DMS114 treated with DMSO at 0.1 percent for 48 hours (cell line): ENCODE data around the gene PDCD10.

Experiments
- DNase-seq: peaks from one replicate; lab custom pipeline; 2025; ENCODE audit not compliant: unreplicated experiment; lab: John Stamatoyannopoulos, UW

PDCD10 gene

GRCh38 chr3:167735233-167736138 lies 794 bp upstream of the PDCD10 start, which contains the start of gene SERPINI1:
Gene SERPINI1 (plus strand): TSS chr3:167735721. CDS start chr3:167789129, 53,408 bp downstream.
- peak; percentile 87 for DNase-seq

GRCh38 chr3:167733961-167734497 lies 663 bp downstream of the PDCD10 start:
- no peak for DNase-seq

- no peak for DNase-seq
Measured at GRCh38 chr3:167732313-167733065, 2.2 kb downstream of the PDCD10 start.

GRCh38 chr3:167731393-167731792 lies 3.3 kb downstream of the PDCD10 start:
- DNase-seq, result no peak

GRCh38 chr3:167729591-167729990 lies 5.1 kb downstream of the PDCD10 start:
- no peak for DNase-seq

GRCh38 chr3:167728632-167729323 lies 5.9 kb downstream of the PDCD10 start:
- no peak for DNase-seq

GRCh38 chr3:167728176-167728575 lies 6.5 kb downstream of the PDCD10 start:
- DNase-seq, result no peak

- DNase-seq, result no peak
Measured at GRCh38 chr3:167723872-167724271, 10.8 kb downstream of the PDCD10 start.

- DNase-seq, result no peak
Measured at GRCh38 chr3:167723025-167723512, 11.6 kb downstream of the PDCD10 start.

GRCh38 chr3:167718582-167718981 lies 16.1 kb downstream of the PDCD10 start:
- no peak for DNase-seq

- DNase-seq, result no peak
Measured at GRCh38 chr3:167716920-167717319, 17.8 kb downstream of the PDCD10 start.

- no peak for DNase-seq
Measured at GRCh38 chr3:167714871-167715270, 19.8 kb downstream of the PDCD10 start.

- DNase-seq, result no peak
Measured at GRCh38 chr3:167712445-167712844, 22.2 kb downstream of the PDCD10 start.

GRCh38 chr3:167711439-167711838 lies 23.3 kb downstream of the PDCD10 start:
- no peak for DNase-seq

- DNase-seq, result no peak
Measured at GRCh38 chr3:167710552-167710951, 24.1 kb downstream of the PDCD10 start.

GRCh38 chr3:167709690-167710089 lies 25.0 kb downstream of the PDCD10 start:
- DNase-seq, result no peak

- no peak for DNase-seq
Measured at GRCh38 chr3:167705840-167706239, 28.9 kb downstream of the PDCD10 start.

- DNase-seq, result no peak
Measured at GRCh38 chr3:167700926-167701325, 33.8 kb downstream of the PDCD10 start.

GRCh38 chr3:167700046-167700445 lies 34.6 kb downstream of the PDCD10 start:
- no peak for DNase-seq

GRCh38 chr3:167694121-167694520 lies 40.6 kb downstream of the PDCD10 start:
- DNase-seq, result no peak

GRCh38 chr3:167691366-167691765 lies 43.3 kb downstream of the PDCD10 start:
- no peak for DNase-seq
